Epithelial cell of esophagus (primary cell): ENCODE data around the gene NPRL2.

Source experiments
- DNase-seq: peaks from one replicate; pipeline ENCODE4 v3.0.0; 2010; ENCODE audit warnings: low read depth
- H3K4me3 ChIP-seq: 2 replicates; pipeline ENCODE4 v1.5.1; 2011; ENCODE audit warnings: mild to moderate bottlenecking, low read length, control low read depth
- TF ChIP-seq, protein P1 (sequence below): IDR thresholded peaks from 2 replicates; pipeline ENCODE4 v1.5.1; 2011; ENCODE audit warnings: low read depth, mild to moderate bottlenecking, low read length, control low read depth, inconsistent platforms; ENCODE audit not compliant: insufficient read depth; ENCODE audit errors: missing control alignments

The NPRL2 gene

DNA sequence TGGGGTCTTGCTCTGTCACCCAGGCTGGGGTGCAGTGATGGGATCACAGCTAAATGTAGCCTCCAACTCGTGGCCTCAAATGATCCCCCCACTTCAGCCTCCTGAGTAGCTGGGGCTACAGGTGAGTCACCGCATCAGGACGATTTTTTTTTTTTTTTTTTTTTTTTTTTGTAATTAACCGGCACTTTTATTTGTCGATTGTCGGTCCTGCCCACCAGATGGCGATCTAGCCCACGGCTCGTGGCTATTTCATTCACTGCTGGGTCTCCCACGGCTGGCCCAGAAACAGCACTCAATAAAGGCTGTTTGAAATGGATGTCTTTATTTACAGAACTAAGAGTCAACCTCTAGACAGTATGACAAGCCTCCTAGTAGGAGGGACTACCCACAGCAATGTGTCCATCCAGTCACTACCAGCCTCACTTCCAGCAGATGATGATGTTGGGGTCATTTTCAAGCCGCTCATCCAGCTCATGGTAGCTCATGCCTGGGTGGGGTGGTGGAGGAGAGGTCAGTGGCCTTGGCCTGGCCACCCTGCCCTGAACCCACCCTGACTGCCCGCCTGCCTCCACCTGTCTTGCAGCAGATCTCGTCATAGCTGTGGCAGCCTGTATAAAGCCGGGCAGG lies 3.3 kb downstream of the NPRL2 start:
- TF ChIP-seq, protein P1, sequence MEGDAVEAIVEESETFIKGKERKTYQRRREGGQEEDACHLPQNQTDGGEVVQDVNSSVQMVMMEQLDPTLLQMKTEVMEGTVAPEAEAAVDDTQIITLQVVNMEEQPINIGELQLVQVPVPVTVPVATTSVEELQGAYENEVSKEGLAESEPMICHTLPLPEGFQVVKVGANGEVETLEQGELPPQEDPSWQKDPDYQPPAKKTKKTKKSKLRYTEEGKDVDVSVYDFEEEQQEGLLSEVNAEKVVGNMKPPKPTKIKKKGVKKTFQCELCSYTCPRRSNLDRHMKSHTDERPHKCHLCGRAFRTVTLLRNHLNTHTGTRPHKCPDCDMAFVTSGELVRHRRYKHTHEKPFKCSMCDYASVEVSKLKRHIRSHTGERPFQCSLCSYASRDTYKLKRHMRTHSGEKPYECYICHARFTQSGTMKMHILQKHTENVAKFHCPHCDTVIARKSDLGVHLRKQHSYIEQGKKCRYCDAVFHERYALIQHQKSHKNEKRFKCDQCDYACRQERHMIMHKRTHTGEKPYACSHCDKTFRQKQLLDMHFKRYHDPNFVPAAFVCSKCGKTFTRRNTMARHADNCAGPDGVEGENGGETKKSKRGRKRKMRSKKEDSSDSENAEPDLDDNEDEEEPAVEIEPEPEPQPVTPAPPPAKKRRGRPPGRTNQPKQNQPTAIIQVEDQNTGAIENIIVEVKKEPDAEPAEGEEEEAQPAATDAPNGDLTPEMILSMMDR, result peak; percentile 65
- no peak overlapping the region for H3K4me3 ChIP-seq
- DNase-seq, result peak; percentile 73

DNA sequence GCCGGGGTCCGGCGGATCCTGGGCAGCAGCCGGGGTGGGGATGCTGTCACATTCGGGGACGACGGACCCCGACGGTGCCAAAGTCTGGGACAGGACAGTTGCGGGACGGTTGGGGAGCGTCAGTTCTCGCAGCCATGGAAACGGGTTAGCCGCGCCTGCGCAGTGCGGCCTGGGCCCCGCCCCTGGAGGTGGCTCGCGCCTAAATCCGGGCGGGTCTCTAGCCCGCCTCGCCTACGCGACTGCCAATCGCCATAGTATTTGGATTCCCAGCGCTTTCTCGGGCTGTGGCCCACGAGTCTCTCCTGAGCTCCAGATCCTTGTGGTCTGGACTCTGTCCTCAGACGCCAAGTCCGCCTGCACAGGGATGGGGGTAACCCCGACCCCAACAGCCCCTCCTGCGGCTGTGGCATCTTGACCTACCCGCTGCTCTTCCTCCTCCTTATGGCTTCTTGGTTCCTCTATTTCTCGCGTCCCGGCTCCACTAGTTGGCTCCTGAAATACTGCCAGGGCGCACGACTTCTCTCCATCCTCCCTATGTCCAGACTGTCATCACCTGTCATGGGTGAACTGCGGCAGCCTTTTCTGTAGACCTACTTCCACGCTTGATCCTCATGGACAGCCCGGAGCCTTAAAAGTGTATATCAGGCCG lies 4.9 kb downstream of the NPRL2 start, which contains the start of gene ZMYND10:
TSS of gene ZMYND10 (minus strand) at position 147 of the 649 bp plus-strand sequence. CDS start 153 bp downstream, outside the sequence.
- peak within 1 kb of the TSS; percentile 41 for H3K4me3 ChIP-seq
- peak; percentile 63 for DNase-seq

DNA sequence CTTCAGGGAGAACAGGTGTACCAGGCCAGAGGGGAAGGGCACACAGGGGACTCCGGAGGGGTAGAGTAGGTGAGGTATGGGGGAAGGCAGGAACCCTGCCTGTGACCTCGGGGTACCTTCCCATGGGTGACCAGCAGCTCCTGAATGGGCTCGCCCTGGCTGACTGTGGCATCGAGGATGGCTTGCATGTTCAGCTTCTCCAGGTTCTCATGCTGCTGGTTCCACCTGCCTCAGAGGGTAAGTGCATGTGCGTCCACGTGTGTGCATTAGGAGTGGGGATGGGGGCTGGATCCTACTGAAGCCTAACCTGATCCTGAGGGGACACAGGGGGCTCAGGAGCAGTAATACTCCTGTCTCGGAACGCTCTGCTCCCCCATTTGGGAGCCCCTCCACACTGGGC lies 5.6 kb downstream of the NPRL2 start:
- DNase-seq, result no peak
- no peak overlapping the region for H3K4me3 ChIP-seq
- TF ChIP-seq, protein P1, result no peak

More for the DNA sequence above, 4.9 kb downstream of the NPRL2 start, which contains the start of gene ZMYND10:
- TF ChIP-seq, protein P1, result no peak

GRCh38 chr3:50342813-50343633 lies 7.6 kb downstream of the NPRL2 start:
- TF ChIP-seq, protein P1, result no peak
- DNase-seq, result no peak
- no peak overlapping the region for H3K4me3 ChIP-seq

GRCh38 chr3:50341996-50342650 lies 8.5 kb downstream of the NPRL2 start:
- no peak for DNase-seq
- TF ChIP-seq, protein P1, result no peak
- no peak overlapping the region for H3K4me3 ChIP-seq

GRCh38 chr3:50341537-50341936 lies 9.0 kb downstream of the NPRL2 start:
- DNase-seq, result no peak
- H3K4me3 ChIP-seq, result no peak overlapping the region
- TF ChIP-seq, protein P1, result no peak
